Activated T-cell treated with anti-CD3 and anti-CD28 coated beads for 48 hours (primary cell): ENCODE results near the gene MPC1.

ENCODE experiments used
- DNase-seq: peaks from one replicate; pipeline ENCODE4 v3.0.0-alpha.2; 2020; ENCODE audit warnings: low read depth

MPC1 gene

DNA sequence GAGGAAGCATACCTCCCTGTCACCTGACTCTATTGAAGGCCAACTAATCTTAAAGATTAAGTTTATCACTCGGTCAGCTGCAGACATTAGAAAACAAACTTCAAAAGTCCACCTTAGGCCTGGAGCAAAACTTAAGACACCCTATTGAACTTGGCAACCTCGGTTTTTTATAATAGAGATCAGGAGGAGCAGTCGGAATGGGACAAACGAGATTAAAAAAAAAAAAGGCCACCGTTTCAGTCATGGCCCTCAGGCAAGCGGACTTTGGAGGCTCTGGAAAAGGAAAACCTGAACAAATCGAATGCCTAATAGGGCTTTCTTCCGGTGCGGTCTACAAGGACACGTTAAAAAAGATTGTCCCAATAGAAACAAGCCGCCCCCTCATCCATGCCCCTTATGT is 67.3 kb downstream of the MPC1 start:
- DNase-seq: no peak
